GM21529 (cell line): Measurements from ENCODE around the gene ACO2.

Experiments used
- ATAC-seq: cut with Tn5 transposase; IDR thresholded peaks from one replicate; pipeline ENCODE4 v1.9.1; 2021; ENCODE audit not compliant: unreplicated experiment

Gene ACO2

DNA sequence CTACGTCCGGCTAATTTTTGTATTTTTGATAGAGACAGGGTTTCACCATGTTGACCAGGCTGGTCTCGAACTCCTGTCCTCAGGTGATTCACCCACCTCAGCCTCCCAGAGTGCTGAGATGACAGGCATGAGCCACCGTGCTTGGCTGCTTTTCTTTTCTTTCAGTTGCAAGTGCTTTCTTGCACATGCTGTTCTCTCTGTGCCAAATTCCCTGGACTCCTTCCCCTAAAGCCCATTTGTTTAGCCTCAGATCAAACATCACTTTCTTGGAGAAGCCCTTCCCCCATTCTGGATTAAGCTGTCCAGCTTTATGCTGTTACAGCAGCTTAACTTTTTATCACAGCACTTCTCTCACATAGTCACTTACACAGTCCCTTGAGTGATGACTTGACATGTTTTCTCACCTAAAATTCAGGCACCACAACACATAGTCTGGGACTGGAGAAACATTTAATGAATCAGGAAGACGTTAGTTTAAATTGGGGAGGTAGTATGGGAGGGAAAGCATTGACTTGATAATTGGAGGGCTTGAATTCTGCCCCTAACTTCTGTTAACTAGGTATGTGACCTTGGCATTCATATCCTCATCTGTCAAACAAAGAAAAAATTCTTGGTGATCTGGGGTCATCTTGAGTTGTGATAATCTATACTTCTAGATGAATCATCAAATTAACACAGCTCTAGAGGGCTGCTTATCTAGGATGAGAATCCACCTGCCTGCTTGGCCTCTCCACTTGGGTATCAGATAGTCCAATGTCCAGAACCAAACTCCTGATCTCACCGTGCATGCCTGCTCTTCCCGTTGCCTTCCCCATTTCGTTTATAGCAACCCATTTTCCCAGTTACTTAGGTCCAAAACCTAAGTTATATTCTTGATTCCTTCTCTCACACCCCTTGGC lies 18.4 kb downstream of the ACO2 start:
- no peak for ATAC-seq

DNA sequence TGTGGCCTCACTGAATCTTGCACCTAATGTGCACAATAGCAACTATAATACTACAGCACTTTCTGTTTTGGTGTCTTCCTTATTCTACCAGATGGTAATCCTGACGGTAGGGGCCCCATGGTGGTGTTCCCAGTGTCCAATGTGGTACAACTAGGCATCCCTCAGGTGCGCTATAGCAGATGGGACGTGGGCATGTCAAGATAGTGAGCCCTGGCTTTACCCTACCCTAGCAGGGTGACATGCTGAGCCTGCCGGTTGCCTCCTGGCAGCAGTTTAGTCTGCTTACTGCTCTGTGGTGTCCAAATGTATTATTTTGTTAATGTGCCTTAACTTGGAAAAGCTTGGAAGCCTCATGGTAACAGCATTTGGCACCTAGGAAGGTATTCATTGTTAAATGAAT lies 19.2 kb downstream of the ACO2 start:
- ATAC-seq = no peak

DNA sequence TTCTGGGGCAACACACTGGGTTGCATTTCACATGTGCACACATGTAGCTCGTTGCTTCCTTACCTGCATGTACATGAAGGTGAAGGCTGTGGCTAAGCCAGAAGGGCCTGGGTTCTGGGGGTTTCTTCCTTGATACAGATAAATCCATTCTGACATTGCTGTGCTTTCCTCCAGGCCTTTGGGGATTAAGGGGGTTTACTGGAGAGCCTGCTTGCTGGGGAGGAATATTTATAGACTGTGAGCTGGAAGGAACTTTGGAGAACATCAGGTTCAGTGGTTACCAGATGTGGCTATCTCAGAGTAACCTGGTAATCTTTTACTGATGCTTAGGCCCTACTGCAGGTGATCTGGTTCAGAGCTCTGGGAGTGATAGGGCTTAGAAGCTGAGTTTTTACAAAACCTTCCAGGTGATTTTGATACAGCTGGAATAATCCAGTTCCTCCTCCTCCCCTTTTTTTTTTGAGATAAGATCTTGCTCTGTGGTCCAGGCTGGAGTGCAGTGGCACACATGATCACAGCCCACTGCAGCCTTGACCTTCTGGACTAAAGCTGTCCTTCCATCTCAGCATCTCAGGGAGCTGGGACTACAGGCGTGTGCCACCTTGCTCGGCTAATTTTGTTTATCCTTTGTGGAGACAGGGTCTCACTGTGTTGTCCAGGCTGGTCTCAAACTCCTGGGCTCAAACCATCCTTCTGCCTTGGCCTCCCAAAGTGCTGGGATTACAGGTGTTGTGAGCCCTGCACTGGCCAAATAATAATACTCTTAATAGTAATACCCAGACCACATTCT lies 19.9 kb downstream of the ACO2 start:
- ATAC-seq = no peak

DNA sequence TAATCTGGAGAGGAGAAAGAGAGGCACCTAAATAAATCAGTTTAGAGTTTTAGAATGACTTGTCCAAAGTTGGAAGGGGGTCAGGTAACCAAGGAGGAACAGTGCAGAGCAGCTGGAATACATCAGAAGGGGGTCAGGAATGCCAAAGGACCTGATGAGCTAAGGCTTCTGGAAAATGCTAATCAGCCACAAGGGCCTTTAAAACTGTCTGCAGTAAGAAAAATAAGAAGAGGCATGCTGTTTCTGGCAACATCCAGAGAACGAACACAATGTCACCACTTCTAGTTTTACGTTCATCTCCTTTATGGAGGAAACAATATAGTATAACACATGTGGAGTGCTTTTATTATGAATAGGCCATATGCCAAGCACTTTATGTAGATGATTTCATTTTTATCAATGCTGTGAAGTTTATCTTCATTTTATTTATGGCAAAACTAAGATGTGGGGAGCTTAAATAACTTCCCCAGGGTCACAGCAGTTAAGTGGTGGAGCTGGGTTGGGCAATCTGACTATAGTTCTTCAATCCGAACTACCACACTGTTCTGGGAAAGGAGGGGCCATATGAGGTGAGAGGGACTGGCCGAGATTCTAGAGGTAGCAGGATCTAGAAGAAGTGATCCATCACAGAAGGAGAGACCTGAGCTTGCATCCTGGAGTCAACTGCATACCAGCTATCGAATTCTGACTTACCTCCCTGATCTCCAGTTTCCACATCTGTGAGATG lies 22.6 kb downstream of the ACO2 start:
- ATAC-seq = no peak

DNA sequence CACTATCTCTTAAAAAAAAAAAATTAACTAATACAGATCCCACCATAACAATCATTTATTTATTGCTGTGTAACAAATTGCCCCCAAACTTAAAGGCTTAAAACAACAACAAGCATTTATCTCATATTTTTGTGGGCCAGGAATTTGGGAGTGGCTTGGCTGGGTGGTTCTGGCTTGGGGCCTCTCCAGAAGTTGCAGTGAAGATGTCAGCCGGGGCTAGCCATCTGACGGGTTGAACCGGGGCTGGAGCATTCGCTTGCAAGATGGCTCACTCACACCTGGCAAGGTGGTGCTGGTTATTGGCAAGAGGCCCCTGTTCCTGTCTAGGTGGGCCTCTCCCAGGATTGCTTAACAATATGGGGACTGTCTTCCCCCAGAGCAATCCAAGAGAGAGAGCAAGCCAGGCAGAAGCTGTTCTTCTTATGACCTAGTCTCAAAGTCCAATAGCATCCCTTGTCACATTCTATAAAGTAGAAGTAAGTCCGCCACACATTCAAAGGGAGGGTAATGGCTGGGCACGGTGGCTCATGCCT lies 29.5 kb downstream of the ACO2 start:
- no peak for ATAC-seq

DNA sequence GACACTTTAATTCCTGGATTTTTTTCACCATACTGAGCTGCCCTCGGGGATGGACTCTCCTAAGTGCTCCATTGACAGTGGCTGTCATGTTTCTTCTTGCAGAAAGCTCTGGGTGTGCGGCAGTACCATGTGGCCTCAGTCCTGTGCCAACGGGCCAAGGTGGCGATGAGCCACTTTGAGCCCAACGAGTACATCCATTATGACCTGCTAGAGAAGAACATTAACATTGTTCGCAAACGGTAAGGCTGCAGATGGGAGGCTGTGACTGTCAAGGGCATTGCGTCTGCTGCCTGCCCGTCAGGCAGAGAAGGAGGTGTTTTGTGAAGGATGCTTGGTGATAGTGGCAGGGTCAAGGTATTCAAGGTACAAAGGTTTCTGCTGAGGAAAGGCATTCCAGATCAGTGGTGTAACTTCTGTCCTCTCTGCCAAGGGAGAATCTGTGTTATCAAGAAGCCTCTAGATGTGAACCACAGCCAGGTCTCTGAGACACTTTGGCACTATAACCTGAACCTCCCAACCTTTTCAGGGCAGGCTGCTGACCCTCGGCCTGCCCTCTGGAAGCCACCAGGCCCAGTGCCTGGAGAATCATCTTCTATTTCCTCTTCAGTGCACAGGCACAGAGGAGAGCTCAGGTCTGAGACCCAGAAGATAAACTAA lies 30.8 kb downstream of the ACO2 start:
- no peak for ATAC-seq

DNA sequence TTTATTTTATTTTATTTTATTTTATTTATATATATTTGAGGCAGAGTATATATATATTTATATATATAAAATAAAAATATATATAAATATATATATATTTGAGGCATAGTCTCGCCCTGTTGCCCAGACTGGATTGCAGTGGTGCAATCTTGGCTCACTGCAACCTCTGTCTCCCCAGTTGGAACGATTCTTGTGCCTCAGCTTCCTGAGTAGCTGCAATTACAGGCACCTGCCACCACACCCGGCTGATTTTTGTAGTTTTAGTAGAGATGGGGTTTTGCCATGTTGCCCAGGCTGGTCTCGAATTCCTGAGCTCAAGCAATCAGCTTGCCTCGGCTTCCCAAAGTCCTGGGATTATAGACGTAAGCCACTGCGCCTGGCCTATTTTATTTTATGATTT lies 31.4 kb downstream of the ACO2 start:
- no peak for ATAC-seq

DNA sequence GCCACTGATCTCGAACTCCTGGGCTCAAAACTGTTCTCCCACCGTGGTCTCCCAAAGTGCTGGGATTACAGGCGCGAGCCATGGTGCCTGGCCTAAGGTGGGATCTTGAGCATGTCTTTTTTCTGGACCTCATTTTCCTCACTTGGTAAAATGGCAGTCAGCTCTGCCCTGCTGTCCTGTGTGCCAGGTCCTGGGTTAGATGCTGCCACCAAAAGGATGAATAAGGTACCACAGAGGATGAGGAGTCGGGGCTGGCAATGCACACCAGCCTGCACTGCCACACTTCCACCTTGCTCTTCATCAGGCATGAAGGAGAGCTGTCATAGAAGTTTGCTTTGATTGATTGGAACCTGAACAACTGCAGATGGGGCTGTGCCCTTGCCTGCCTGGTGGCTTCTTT lies 32.3 kb downstream of the ACO2 start:
- no peak for ATAC-seq

DNA sequence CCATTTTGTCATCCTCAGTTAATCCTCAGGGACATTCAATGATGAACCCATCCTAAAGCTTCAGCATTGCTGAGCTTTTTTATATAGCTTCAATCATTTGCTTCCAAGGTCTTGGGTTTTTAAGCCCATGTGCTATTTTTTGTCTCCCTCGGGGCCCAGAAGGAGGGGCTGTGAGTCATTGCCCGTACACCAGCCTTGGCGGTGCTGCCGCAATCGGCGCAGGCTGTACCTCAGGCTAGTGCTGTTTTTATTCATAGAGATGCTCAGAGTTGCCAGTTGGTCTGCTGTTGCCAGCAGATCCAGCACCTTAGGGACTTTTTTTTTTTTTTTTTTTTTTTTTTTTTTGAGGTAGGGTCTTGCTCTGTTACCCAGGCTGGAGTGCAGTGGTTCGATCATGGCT lies 35.5 kb downstream of the ACO2 start:
- no peak for ATAC-seq

DNA sequence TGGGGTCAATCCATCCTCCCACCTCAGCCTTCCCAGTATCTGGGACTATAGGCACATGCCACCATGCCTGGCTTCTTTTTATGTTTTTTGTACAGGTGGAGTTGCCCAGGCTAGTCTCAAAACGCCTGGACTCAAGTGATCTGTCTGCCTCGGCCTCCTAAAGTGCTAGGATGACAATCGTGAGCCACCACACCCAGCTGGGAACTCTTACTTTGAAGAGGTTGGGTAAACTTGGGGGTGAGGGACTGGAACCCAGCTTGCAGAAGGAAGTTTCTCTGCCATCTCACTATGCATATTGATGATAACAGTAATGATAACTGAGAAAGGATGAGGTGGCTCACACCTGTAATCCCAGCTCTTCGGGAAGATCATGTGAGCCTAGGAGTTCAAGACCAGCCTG lies 35.9 kb downstream of the ACO2 start:
- ATAC-seq = no peak

DNA sequence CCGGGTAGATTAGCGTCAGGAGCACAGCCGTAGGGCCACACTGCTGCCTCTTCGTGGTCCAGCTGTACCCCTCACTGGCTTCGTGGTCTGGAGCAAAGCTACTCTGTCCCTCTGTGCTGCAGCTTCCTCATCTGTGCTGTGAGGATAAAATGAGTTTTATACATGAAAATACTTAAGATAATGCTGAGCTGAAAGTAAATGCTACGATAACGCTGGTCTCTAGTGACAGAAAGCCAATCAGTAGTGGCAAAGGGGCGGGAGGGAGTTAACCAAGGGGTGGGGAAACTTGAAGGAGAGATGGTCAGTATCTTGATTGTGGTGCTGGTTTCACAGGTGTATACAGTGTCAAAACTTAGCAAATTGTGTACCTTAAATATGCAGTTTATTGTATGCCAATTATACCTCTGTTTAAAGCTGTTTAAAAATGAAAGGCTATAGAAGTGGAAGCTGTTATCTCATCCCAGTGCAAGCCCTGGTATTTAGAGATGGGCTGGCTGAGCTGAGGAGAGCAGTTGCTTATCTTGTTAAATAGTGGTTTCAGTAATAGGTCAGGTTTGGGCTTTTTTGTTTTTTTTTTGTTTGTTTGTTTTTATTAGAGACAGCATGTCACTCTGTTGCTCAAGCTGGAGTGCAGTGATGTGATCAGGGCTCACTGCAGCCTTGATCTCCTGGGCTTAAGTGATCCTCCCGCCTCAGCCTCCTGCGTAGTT lies 36.7 kb downstream of the ACO2 start:
- no peak for ATAC-seq

DNA sequence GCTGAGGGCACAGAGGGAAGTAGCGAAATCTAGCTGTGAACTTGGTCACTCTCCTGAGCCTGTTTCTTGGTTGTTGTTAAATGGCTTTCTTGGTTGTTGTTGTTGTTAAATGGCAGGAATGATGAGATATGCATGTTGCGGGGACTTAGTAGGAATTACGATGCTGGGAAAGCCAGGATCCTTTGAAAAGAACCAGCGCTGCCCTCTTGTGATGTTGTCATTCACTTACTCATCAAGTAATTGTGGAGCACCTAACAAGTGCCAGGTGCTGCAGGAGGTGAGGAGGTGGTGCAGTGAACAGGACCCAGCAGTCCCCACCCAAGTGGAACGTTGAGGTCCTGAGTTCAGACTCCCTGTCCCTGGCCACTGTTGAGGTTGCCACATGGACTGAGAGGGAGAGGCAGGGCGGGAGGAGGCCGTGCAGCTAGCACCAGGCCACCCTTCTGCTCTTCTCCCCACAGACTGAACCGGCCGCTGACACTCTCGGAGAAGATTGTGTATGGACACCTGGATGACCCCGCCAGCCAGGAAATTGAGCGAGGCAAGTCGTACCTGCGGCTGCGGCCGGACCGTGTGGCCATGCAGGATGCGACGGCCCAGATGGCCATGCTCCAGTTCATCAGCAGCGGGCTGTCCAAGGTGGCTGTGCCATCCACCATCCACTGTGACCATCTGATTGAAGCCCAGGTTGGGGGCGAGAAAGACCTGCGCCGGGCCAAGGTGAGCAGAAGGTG lies 38.6 kb downstream of the ACO2 start:
- no peak for ATAC-seq

DNA sequence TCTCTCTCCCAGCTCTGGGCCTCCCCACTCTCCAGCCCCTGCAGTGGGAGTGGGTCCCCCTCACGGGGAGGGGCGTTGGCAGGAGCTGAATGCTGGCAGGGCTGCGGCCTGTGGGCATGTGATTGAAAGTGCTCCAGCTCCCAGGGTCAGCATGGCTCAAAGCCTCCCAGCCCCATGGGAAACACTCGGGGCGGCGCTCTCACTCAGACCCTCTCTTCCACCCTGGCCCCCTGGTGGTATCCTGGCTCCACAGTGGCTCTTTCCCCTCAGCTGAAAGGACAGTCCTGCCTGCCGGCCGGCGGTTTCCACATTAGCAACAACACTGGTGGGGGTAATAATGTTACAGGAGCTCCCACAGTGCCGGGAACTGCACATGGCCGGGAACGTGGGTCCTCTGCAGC lies 39.9 kb downstream of the ACO2 start:
- ATAC-seq = no peak

DNA sequence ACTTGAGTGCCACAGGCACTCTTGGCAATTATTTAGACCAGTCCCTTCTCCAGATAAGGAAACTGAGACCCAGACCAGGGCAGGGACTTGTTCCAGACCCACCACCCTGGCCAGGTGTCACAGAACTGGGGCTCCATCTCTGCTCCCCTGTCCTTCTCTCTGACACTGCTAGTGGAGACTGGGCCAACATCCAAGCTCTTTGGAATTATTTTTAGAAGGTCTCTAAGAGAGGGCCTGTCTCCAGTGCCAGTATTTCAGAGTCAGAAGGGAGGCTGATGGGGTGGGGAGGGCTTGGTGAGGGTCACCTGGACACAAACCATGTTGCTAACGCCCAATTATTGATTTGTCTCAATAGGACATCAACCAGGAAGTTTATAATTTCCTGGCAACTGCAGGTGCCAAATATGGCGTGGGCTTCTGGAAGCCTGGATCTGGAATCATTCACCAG lies 42.6 kb downstream of the ACO2 start:
- ATAC-seq = no peak

DNA sequence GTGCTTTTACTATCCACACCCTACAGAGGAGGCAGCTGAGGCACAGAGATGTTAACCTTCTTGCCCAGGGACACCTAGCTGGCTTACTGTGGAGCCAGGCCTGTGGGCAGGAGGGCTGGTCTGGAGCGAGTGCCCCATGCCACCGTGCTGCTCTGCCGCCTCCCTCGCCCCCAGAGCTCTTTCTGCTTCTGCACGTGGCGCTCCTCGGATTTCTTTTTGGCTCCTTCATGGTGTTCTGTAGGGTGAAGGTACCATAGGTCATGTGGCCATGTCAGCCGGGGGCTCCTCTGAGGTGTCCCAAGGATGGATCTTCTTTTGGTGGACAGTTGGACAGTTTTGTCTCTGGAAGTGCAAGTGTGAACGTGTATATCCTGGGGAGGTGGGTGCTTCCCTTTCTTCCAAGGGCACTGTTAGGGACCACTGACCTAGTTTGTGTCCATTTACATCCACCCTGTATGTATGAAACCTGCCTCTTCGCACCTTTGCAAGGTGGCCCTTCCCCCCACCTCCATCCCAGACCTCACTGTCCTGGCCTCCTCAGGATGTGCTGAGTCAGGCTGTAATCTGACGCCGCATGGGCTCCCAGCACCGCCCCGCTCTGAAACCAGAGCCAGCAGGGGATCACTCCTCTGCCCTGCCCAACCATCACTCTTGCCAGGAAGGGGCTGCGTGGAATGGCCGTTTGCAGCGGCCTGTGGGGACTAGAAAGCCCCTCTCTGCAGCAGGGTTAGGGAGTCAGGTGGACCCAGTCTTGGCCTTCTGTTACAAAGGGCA lies 43.7 kb downstream of the ACO2 start:
- ATAC-seq = no peak

DNA sequence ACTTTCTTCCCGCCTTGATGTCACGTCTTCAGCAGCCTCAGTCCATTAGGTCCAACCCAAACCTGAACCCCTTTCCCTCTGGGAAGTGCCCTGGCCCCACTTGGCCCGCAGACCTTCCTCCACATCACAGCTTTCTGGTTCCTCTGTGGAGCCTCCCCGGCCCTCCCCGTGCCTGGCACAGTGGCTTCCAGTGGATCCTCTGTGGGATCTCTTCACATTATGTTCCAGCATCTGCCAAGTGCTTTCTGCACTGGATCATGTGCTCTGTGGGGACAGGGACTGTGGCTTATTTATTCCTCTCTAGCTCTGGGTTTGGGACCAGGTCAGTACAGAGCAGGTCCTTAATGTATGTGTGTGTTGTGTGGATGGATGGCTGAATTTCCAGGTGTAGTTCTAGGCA lies 44.5 kb downstream of the ACO2 start:
- ATAC-seq = no peak

DNA sequence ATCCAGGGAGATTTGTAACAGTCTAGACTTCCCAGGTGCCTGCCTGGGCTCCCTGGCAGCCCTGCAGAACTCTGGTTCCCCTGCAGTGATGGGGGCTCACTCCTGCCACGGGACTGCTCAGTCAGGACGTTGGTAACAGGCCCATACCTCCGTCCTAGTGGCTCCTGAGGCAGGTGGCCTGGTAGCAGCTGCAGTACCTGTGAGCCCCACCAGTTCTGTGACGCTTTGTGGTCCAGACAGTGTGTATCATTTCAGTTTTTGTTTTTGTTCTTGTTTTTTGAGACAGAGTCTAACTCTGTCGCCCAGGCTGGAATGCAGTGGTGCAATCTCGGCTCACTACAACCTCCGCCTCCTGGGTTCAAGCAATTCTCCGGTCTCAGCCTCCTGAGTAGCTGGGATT lies 47.5 kb downstream of the ACO2 start:
- ATAC-seq = no peak

DNA sequence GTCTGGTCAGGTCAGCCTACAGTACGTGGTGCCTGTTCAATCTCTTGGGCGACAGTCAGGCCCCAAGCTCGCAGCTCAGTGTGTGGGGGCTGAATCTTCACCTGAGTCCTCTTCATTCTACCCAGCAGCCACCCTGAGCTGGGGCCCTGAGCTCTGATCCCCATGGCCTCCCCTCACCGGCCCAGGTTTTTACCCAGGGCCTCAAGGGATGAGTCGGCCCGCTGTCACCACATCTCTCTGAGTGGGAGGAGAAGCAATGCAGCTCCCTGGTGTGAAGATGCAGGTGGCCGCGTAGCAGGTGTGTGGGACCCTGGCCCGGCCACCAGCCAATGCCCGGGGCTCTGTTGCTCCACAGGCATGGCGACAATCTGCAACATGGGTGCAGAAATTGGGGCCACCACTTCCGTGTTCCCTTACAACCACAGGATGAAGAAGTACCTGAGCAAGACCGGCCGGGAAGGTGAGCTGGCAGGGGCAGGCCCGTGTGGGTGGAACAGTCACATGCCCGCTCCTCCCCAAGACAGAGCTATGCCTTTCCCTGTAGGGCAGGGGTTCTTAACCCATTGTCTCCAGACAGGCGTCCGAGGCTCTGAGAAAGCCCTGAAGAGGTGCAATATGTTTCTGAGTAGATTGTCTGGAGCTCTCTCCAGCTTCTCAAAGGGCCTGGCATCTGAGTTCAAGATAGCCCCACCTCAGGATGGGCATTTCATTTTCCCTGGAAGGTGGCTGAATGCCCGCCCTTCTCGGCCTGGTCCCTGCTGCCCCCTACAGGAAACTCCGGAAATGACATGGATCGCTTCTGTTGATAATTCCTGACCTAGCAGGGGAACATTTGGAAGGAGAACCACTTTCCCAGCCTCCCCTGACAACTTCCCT lies 48.5 kb downstream of the ACO2 start:
- no peak for ATAC-seq
